Jurkat, Clone E6-1 (cell line): Measurements from ENCODE around the gene SNAPIN.

Experiments
- DNase-seq: peaks from one replicate; pipeline ENCODE4 v3.0.0-alpha.2; 2011; ENCODE audit warnings: low read depth, low spot score
- H3K4me3 ChIP-seq: 2 replicates; pipeline ENCODE4 v1.5.1; 2011; ENCODE audit warnings: mild to moderate bottlenecking, low read length, control low read depth, moderate library complexity

Gene SNAPIN

DNA sequence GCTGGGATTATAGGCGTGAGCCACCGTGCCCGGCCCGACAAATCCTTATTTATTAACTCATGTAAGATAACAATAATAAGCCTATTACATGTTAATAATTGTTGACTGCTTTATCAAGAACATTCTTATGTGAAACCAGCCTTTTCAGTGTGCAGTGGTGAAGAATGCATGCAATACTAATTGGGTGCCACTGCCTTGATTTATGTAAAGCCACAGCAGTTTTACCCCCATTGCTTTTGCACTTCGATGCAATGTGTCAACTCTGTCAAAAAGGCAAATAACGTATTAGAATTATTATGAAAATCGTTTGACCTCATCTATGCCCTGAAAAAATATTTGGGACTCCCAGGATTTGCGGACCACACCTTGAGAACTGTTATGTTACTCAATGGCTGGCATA is 38.2 kb downstream of the SNAPIN start:
- no peak for DNase-seq
- no peak overlapping the region for H3K4me3 ChIP-seq

DNA sequence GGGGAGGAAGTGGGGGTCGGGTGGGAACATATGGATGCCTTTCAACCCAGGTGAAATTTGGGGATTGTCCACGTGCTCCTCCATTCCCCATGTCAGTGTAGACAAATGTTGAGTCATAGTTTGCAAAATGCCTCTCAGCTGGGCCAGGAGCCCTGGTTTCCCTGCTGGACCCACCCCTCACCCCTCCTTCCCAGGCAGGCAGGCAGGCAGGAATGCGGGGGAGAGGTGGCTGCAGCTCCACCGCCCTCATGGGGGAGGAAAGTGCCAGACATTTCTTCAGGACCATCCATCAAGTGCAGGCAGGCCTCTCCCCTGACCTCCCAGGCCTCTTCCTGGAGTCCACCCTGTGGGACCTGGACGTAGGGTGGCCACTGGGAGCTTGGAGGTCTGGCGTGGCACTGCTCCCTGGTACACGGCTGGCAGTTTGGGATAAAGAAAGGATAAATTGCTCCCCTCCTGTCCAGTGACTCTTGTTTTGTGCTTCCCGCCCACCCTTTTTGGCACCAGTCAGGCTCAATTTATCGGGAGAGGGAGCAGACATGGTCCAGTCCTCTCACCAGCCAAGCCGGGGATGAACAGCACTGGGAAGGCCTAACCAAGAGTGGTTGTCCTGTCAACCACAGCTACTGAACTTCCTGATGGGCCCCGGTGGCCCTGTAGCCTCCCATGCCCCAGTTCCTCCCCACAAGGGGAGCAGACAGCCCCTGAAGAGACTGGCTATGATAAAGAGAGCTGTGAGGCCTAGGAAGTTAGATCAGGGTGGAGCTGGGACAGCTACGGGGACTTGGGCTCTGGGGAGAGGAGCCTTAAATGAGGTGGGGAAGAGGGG is 38.9 kb downstream of the SNAPIN start:
- DNase-seq, result no peak
- no peak overlapping the region for H3K4me3 ChIP-seq

- no peak overlapping the region for H3K4me3 ChIP-seq
- DNase-seq, result no peak
These were observed 39.8 kb downstream of the SNAPIN start for GRCh38 chr1:153698020-153698922.

GRCh38 chr1:153698923-153699714 is 40.6 kb downstream of the SNAPIN start:
- no peak for DNase-seq
- H3K4me3 ChIP-seq, result no peak overlapping the region

- no peak overlapping the region for H3K4me3 ChIP-seq
These were observed 41.3 kb downstream of the SNAPIN start for GRCh38 chr1:153699768-153700167.

GRCh38 chr1:153705484-153705883 is 47.0 kb downstream of the SNAPIN start:
- DNase-seq, result no peak
- H3K4me3 ChIP-seq, result no peak overlapping the region

More at GRCh38 chr1:153699768-153700167, 41.3 kb downstream of the SNAPIN start:
- no peak for DNase-seq

DNA sequence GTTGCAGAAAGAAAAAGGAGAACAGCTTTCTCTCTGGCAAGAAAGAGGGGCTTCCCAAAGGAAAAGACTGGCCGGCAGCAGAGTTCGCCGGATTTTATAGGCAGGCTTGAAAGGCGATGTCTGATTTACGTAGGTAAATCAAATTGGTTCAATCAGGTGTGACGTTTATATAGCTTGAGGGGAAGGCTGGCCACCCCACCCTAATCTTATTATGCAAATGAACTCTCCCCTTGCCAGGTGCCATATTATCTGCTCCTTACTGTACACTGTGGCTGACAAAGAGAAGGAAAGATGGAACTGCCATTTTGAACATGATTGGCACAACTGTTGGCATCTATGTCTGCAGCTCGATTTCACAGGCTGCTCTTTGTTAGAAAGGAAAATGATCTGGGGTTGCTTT is 52.5 kb downstream of the SNAPIN start:
- DNase-seq, result no peak
- H3K4me3 ChIP-seq, result no peak overlapping the region
